Mesothelial cell of epicardium (in vitro differentiated cells): ENCODE results near the gene HYOU1. TPM values are rescaled to one million over a fixed set of nuclear protein-coding genes. Genes with fewer than 3 reads are reported as not detected.

Source experiments
- DNase-seq, 2 experiments: peaks; one replicate each; pipeline ENCODE4 v3.0.0; 2021; ENCODE audit warnings: low spot score in 2 of 2; ENCODE audit not compliant: unreplicated experiment in 2 of 2
- H3K27ac Mint-ChIP-seq: 2 replicates; pipeline ENCODE4 v1.8.0; 2021; ENCODE audit warnings: mixed read lengths
- H3K27me3 Mint-ChIP-seq: 2 replicates; pipeline ENCODE4 v1.8.0; 2021; ENCODE audit warnings: low read depth, mixed read lengths
- H3K36me3 Mint-ChIP-seq: 2 replicates; pipeline ENCODE4 v1.8.0; 2021; ENCODE audit warnings: mixed read lengths
- H3K4me1 Mint-ChIP-seq: 2 replicates; pipeline ENCODE4 v1.8.0; 2021; ENCODE audit warnings: mixed read lengths
- H3K4me3 Mint-ChIP-seq: 2 replicates; pipeline ENCODE4 v1.8.0; 2021; ENCODE audit warnings: mild to moderate bottlenecking, moderate library complexity, mixed read lengths
- H3K9me3 Mint-ChIP-seq: 2 replicates; pipeline ENCODE4 v1.8.0; 2021; ENCODE audit warnings: mixed read lengths
- total RNA-seq: library from RNA; stranded (reverse); gene quantifications from 3 replicates; pipeline ENCODE4 v1.2.1, GENCODE V29; 2021
- TF ChIP-seq, protein P1 (sequence below): fragments of 200-600 bp; sonication (generic); IDR thresholded peaks from one replicate; pipeline ENCODE4 v1.5.0; 2021; ENCODE audit warnings: antibody characterized with exemption; ENCODE audit not compliant: unreplicated experiment

HYOU1 gene
- total RNA-seq, 1 donor from 2014 or later: 133 TPM

DNA sequence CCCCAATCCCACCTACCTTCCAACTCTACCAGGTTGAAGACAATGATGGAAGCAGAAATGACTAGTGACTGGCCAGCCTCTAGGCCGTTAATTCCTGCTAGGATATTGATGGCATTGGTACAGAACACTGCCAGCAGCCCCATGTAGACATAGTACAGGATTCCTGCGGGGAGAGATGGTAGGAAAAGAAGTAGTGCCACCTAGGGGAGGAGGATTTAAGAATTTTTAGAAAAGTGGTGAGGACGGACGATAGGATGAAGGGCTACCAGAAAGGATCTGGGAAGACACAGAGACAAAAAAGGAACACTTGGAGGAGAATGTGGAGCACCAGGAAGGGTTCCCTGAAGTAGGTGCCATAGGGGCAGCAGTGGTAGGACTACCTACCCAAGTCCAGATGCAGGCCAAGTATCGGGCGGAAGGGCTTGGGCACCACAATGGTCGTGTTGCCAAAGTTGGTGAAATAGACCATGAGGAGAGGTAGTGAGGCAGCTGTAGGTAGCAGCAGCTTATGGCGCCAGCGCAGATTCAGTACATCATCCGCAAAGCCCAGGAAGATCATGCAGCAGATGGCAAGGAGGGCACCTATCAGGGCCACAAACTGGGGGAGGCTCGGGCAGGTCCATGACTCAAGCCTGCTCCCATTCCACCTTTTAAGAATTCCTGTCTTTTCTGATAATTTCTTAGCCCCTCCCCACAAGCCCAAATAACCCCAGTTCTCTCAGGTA is 43.4 kb upstream of the HYOU1 start:
- Mint-ChIP-seq H3K4me3 (peak overlapping the region; percentile 80), H3K9me3 (no peaks in the 10 kb centered on the region), H3K27me3 (no peaks in the 10 kb centered on the region), H3K36me3 (peaks cover 20% of the 10 kb centered on the region), H3K27ac (peak overlapping the region; percentile 77), H3K4me1 (peaks cover 42% of the 10 kb centered on the region)
- TF ChIP-seq, protein P1, sequence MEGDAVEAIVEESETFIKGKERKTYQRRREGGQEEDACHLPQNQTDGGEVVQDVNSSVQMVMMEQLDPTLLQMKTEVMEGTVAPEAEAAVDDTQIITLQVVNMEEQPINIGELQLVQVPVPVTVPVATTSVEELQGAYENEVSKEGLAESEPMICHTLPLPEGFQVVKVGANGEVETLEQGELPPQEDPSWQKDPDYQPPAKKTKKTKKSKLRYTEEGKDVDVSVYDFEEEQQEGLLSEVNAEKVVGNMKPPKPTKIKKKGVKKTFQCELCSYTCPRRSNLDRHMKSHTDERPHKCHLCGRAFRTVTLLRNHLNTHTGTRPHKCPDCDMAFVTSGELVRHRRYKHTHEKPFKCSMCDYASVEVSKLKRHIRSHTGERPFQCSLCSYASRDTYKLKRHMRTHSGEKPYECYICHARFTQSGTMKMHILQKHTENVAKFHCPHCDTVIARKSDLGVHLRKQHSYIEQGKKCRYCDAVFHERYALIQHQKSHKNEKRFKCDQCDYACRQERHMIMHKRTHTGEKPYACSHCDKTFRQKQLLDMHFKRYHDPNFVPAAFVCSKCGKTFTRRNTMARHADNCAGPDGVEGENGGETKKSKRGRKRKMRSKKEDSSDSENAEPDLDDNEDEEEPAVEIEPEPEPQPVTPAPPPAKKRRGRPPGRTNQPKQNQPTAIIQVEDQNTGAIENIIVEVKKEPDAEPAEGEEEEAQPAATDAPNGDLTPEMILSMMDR: no peak
- no peak for DNase-seq

DNA sequence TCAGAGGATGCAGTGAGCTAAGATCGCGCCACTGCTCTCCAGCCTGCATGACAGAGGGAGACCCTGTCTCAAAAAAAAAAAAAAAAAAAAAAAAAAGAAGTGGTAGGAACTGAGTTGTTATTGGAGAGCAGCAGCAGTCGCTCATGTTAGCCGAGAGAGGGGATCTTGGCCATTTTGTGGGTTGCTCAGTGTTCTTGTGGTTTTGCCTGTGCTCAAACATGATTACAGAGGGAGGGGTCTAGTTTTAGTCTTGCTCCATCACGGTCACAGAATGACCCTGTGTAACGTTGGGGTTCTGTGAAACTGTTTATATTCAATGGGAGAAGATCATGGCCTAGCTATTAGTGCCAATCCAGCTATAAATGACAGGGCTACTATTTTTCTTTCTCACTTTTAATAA is 42.7 kb upstream of the HYOU1 start:
- Mint-ChIP-seq H3K27ac (no peak overlapping the region), H3K9me3 (no peaks in the 10 kb centered on the region), H3K27me3 (no peaks in the 10 kb centered on the region), H3K36me3 (peaks cover 20% of the 10 kb centered on the region), H3K4me3 (no peak overlapping the region), H3K4me1 (peaks cover 38% of the 10 kb centered on the region)
- DNase-seq: no peak
- TF ChIP-seq, protein P1: no peak

- Mint-ChIP-seq H3K4me3 (peak overlapping the region; percentile 89), H3K27me3 (no peaks in the 10 kb centered on the region), H3K9me3 (no peaks in the 10 kb centered on the region), H3K36me3 (peaks cover 20% of the 10 kb centered on the region), H3K4me1 (peaks cover 34% of the 10 kb centered on the region), H3K27ac (peak overlapping the region; percentile 94)
- TF ChIP-seq, protein P1: no peak
- DNase-seq: peak; percentile 98
Measured at GRCh38 chr11:119095066-119095880, 38.3 kb upstream of the HYOU1 start.

GRCh38 chr11:119094816-119095065 is 37.7 kb upstream of the HYOU1 start:
- Mint-ChIP-seq H3K9me3 (no peaks in the 10 kb centered on the region), H3K27ac (peak overlapping the region; percentile 94), H3K4me1 (peaks cover 30% of the 10 kb centered on the region), H3K36me3 (peaks cover 20% of the 10 kb centered on the region), H3K4me3 (peak overlapping the region; percentile 89), H3K27me3 (no peaks in the 10 kb centered on the region)
- TF ChIP-seq, protein P1: peak; percentile 44
- peak in 1 of 2 experiments; percentile 56 for DNase-seq

DNA sequence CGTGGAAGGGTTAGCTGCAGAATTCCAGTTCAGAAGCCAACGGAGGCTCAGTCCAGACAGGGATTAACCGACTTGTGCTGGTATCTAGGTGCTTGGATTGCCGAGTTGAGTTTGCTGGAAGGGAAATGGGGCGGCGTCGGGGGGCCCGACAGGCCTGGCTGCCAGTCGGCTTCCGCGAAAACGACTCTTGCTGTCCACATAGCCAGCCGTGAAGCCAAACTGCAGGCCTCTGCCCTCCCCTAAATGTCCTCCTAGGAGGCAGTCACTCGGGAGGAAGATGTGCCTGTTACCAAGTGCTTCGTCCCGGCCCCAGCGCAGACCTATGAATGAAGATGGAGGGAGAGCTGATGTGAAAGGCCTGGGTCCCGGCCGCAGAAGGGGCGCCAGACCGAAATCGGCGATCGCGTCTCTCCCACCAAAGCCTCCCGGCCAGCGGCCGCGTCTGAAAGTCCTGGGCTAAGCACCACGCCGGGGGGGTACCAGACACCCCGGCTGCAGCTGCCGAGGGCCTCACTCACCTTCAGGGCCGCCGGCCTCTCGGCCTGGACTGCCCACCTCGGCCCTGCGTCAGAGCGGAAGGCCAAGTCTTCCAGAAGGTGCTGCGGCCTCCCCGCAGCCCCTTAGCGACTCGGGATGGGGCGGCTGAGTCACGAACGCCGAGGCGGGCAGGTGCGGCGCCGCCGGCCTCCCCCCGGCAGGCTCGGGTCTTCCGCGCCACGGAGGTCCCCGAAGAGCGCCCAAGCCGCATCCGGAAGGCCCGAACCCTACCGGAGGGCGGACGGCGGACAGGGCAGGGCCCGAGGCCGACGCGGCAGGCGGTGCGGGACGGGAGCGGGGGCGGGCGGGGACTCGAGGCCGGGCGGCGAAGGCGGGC is 37.2 kb upstream of the HYOU1 start:
- Mint-ChIP-seq H3K36me3 (peaks cover 20% of the 10 kb centered on the region), H3K4me1 (peaks cover 30% of the 10 kb centered on the region), H3K4me3 (peak overlapping the region; percentile 89), H3K27ac (peak overlapping the region; percentile 94), H3K27me3 (no peaks in the 10 kb centered on the region), H3K9me3 (no peaks in the 10 kb centered on the region)
- TF ChIP-seq, protein P1: no peak
- peak in 1 of 2 experiments; percentile 47 for DNase-seq
